H9 (cell line): Measurements from ENCODE around the gene PSMA2. TPM values are rescaled to one million over a fixed set of nuclear protein-coding genes. Genes with fewer than 3 reads are reported as not detected.

Source experiments
- DNase-seq: peaks from one replicate; pipeline ENCODE4 v3.0.0-alpha.2; 2017
- H2AFZ ChIP-seq: one replicate; pipeline ENCODE4 v1.6.1; 2013; ENCODE audit warnings: mild to moderate bottlenecking, low read length, control low read depth, moderate library complexity
- H2AK5ac ChIP-seq: 2 replicates; pipeline ENCODE4 v1.6.1; 2013; ENCODE audit warnings: low read length, control low read depth, mixed read lengths; ENCODE audit not compliant: insufficient read length
- H2BK120ac ChIP-seq: one replicate; pipeline ENCODE4 v1.6.1; 2013; ENCODE audit warnings: low read depth, mild to moderate bottlenecking, low read length, control low read depth, inconsistent platforms; ENCODE audit not compliant: poor library complexity, severe bottlenecking
- H2BK12ac ChIP-seq: 2 replicates; pipeline ENCODE4 v1.6.1; 2013; ENCODE audit warnings: low read length, control low read depth, mixed read lengths, low read depth; ENCODE audit not compliant: insufficient read length
- H2BK15ac ChIP-seq: 2 replicates; pipeline ENCODE4 v1.6.1; 2013; ENCODE audit warnings: low read depth, low read length, control low read depth
- H2BK20ac ChIP-seq: one replicate; pipeline ENCODE4 v1.6.1; 2013; ENCODE audit warnings: low read depth, mild to moderate bottlenecking, low read length, control low read depth, inconsistent platforms; ENCODE audit not compliant: poor library complexity, severe bottlenecking
- H2BK5ac ChIP-seq: 2 replicates; pipeline ENCODE4 v1.6.1; 2013; ENCODE audit warnings: low read length, control low read depth, mixed read lengths; ENCODE audit not compliant: insufficient read length
- H3K14ac ChIP-seq: 2 replicates; pipeline ENCODE4 v1.6.1; 2013; ENCODE audit warnings: low read length, control low read depth; ENCODE audit not compliant: insufficient read depth
- H3K18ac ChIP-seq: 2 replicates; pipeline ENCODE4 v1.6.1; 2013; ENCODE audit warnings: low read depth, mild to moderate bottlenecking, mixed read lengths, low read length, control low read depth; ENCODE audit not compliant: insufficient read length
- H3K23ac ChIP-seq: 2 replicates; pipeline ENCODE4 v1.6.1; 2013; ENCODE audit warnings: low read length, control low read depth, mixed read lengths, low read depth; ENCODE audit not compliant: insufficient read length
- H3K23me2 ChIP-seq: 2 replicates; pipeline ENCODE4 v1.6.1; 2013; ENCODE audit warnings: low read depth, mild to moderate bottlenecking, mixed read lengths, low read length, control low read depth; ENCODE audit not compliant: insufficient read length, poor library complexity, severe bottlenecking
- H3K27ac ChIP-seq: 2 replicates; pipeline ENCODE4 v1.5.1; 2013; ENCODE audit warnings: low read length, control low read depth, mixed read lengths, low read depth; ENCODE audit not compliant: insufficient read length
- H3K27me3 ChIP-seq: 2 replicates; pipeline ENCODE4 v1.6.1; 2013; ENCODE audit warnings: low read length, control low read depth, inconsistent platforms; ENCODE audit not compliant: insufficient read depth
- H3K4ac ChIP-seq: 2 replicates; pipeline ENCODE4 v1.6.1; 2013; ENCODE audit warnings: low read depth, mild to moderate bottlenecking, control low read depth, inconsistent platforms, low read length, moderate library complexity
- H3K4me1 ChIP-seq: 2 replicates; pipeline ENCODE4 v1.6.1; 2013; ENCODE audit warnings: low read length, control low read depth, inconsistent platforms; ENCODE audit not compliant: insufficient read depth
- H3K4me2 ChIP-seq: 2 replicates; pipeline ENCODE4 v1.6.1; 2013; ENCODE audit warnings: low read length, control low read depth, mixed read lengths; ENCODE audit not compliant: insufficient read length, insufficient read depth
- H3K56ac ChIP-seq: 2 replicates; pipeline ENCODE4 v1.6.1; 2013; ENCODE audit warnings: low read depth, mild to moderate bottlenecking, mixed read lengths, low read length, control low read depth; ENCODE audit not compliant: insufficient read length
- H3K79me1 ChIP-seq: 2 replicates; pipeline ENCODE4 v1.6.1; 2013; ENCODE audit warnings: low read depth, mild to moderate bottlenecking, moderate library complexity, low read length, control low read depth, inconsistent platforms; ENCODE audit not compliant: insufficient read depth, poor library complexity, severe bottlenecking
- H3K79me2 ChIP-seq: 2 replicates; pipeline ENCODE4 v1.6.1; 2013; ENCODE audit warnings: low read length, control low read depth, inconsistent platforms; ENCODE audit not compliant: insufficient read depth
- H3K9ac ChIP-seq: 2 replicates; pipeline ENCODE4 v1.6.1; 2013; ENCODE audit warnings: low read length, control low read depth, mixed read lengths; ENCODE audit not compliant: insufficient read length; ENCODE audit errors: extremely low read depth
- H3K9me3 ChIP-seq: one replicate; pipeline ENCODE4 v1.6.1; 2013; ENCODE audit warnings: low read depth, low read length, inconsistent platforms; ENCODE audit not compliant: control insufficient read depth
- H3T11ph ChIP-seq: one replicate; pipeline ENCODE4 v1.6.1; 2013; ENCODE audit warnings: mild to moderate bottlenecking, low read length, control low read depth, inconsistent platforms
- H4K20me1 ChIP-seq: one replicate; pipeline ENCODE4 v1.6.1; 2013; ENCODE audit not compliant: control insufficient read depth, insufficient read length, insufficient read depth
- H4K5ac ChIP-seq: 2 replicates; pipeline ENCODE4 v1.6.1; 2013; ENCODE audit warnings: low read depth, mild to moderate bottlenecking, mixed read lengths, low read length, control low read depth; ENCODE audit not compliant: insufficient read length
- H4K8ac ChIP-seq: replicated peaks from 2 replicates; pipeline ENCODE4 v1.6.1; 2013; ENCODE audit warnings: low read length, control low read depth, mixed read lengths, low read depth; ENCODE audit not compliant: insufficient read length
- H4K91ac ChIP-seq: 2 replicates; pipeline ENCODE4 v1.6.1; 2013; ENCODE audit warnings: low read depth, mild to moderate bottlenecking, moderate library complexity, mixed read lengths, low read length, control low read depth; ENCODE audit not compliant: insufficient read length
- H3K27ac Mint-ChIP-seq, 3 experiments: 2 replicates in 2 of 3; 3 replicates in 1 of 3; pipeline ENCODE4 v1.8.0; 2020 to 2021; ENCODE audit warnings: mixed read lengths in 3 of 3, mild to moderate bottlenecking in 1 of 3, moderate library complexity in 1 of 3
- H3K27me3 Mint-ChIP-seq: 2 replicates; pipeline ENCODE4 v1.8.0; 2021; ENCODE audit warnings: low read depth, mild to moderate bottlenecking, moderate library complexity, mixed read lengths
- H3K36me3 Mint-ChIP-seq, 3 experiments: 2 replicates in 2 of 3; 3 replicates in 1 of 3; pipeline ENCODE4 v1.8.0; 2020 to 2021; ENCODE audit warnings: low read depth in 3 of 3, mixed read lengths in 3 of 3; ENCODE audit not compliant: insufficient read depth in 1 of 3
- H3K4me1 Mint-ChIP-seq, 2 experiments: 2 replicates each; pipeline ENCODE4 v1.8.0; 2020; ENCODE audit warnings: mixed read lengths in 2 of 2
- H3K4me3 Mint-ChIP-seq, 2 experiments: 2 replicates in 1 of 2; 3 replicates in 1 of 2; pipeline ENCODE4 v1.8.0; 2020 to 2021; ENCODE audit warnings: mild to moderate bottlenecking in 2 of 2, mixed read lengths in 2 of 2, moderate library complexity in 1 of 2
- H3K9me3 Mint-ChIP-seq, 2 experiments: 2 replicates in 1 of 2; 3 replicates in 1 of 2; pipeline ENCODE4 v1.8.0; 2020; ENCODE audit warnings: mild to moderate bottlenecking in 2 of 2, mixed read lengths in 2 of 2, moderate library complexity in 1 of 2
- WGBS: extraction: QIAGEN DNeasy Blood & Tissue Kit; methylation state at CpG from one replicate; pipeline ENCODE4 v1.1.7; 2013; ENCODE audit warnings: missing lambda C conversion rate, low lambda C conversion rate, mixed read lengths; ENCODE audit not compliant: insufficient read length; ENCODE audit errors: extremely low coverage; 5-methylcytosine and 5-hydroxymethylcytosine counted together
- total RNA-seq: library from RNA; stranded (reverse); gene quantifications from 2 replicates; pipeline ENCODE4 v1.2.1, GENCODE V29; 2021
- TF ChIP-seq, protein P1 (sequence below): fragments of 200-600 bp; sonication (generic); conservative IDR thresholded peaks from 3 replicates; pipeline ENCODE4 v1.8.0; 2021; ENCODE audit warnings: antibody characterized with exemption, mild to moderate bottlenecking

The PSMA2 gene
- total RNA-seq, 1 experiment from 2014 or later: 227 TPM

DNA sequence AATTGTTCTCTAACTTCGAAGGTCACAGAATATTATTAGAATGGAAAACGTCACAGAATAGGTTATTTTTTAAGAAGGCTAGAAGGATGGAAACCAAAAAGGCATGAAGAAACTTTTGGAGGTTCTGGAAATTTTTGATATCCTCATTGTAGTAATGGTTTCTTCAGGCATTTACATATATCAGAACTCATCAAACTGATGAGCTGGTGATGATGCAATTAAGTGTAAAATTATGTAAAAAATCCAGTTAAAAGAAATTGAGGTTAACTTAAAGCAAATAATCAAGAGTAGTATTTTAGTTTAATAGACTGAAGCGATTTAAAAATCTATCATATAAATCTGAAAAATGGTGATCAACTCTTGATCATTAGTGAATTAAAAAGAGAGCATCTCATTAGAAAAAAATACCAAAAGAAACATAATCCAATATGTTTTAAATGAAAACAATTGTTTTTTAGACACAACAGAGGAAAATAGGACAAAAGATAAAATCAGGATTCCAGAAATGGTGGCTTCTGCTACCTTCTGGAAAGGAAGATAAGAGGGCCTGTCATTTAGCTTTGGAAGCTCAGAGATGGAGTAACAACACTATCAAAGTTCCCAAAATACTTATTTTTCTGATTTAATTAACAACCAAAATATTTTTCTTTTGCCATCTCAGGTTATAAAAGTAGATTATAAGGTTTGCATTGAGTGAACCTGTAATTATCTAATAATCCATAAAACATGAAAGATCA lies 9.8 kb downstream of the PSMA2 start:
- H3K23ac ChIP-seq: no peak overlapping the region
- no peaks in the 10 kb centered on the region for H3K79me2 ChIP-seq
- TF ChIP-seq, protein P1, sequence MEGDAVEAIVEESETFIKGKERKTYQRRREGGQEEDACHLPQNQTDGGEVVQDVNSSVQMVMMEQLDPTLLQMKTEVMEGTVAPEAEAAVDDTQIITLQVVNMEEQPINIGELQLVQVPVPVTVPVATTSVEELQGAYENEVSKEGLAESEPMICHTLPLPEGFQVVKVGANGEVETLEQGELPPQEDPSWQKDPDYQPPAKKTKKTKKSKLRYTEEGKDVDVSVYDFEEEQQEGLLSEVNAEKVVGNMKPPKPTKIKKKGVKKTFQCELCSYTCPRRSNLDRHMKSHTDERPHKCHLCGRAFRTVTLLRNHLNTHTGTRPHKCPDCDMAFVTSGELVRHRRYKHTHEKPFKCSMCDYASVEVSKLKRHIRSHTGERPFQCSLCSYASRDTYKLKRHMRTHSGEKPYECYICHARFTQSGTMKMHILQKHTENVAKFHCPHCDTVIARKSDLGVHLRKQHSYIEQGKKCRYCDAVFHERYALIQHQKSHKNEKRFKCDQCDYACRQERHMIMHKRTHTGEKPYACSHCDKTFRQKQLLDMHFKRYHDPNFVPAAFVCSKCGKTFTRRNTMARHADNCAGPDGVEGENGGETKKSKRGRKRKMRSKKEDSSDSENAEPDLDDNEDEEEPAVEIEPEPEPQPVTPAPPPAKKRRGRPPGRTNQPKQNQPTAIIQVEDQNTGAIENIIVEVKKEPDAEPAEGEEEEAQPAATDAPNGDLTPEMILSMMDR: no peak
- no peaks in the 10 kb centered on the region for H4K20me1 ChIP-seq
- Mint-ChIP-seq H3K4me3 (no peak overlapping the region), H3K27ac (no peak overlapping the region), H3K36me3 (peaks cover 41 to 93% (median 84%) of the 10 kb centered on the region in 3 experiments; a peak in 6 of 7 replicates), H3K4me1 (peaks cover 0 to 9% of the 10 kb centered on the region in 2 experiments; a peak in 2 of 4 replicates), H3K27me3 (no peaks in the 10 kb centered on the region), H3K9me3 (no peaks in the 10 kb centered on the region)
- H2BK5ac ChIP-seq: no peak overlapping the region
- H4K8ac ChIP-seq: no peak overlapping the region
- no peaks in the 10 kb centered on the region for H3K9me3 ChIP-seq
- no peak overlapping the region for H4K5ac ChIP-seq
- no peak overlapping the region for H2BK20ac ChIP-seq
- H2BK120ac ChIP-seq: no peak overlapping the region
- no peak overlapping the region for H3K4ac ChIP-seq
- H2AFZ ChIP-seq: no peak overlapping the region
- no peaks in the 10 kb centered on the region for H3K4me1 ChIP-seq
- H3K27ac ChIP-seq: no peak overlapping the region
- H3K14ac ChIP-seq: no peak overlapping the region
- no peak overlapping the region for H2BK15ac ChIP-seq
- peaks cover 3% of the 10 kb centered on the region for H3K79me1 ChIP-seq
- H4K91ac ChIP-seq: no peak overlapping the region
- H3K9ac ChIP-seq: no peak overlapping the region
- H2AK5ac ChIP-seq: no peak overlapping the region
- no CpG with 5 or more reads among the region's 3 CpGs for WGBS
- no peak for DNase-seq
- H2BK12ac ChIP-seq: no peak overlapping the region
- H3K18ac ChIP-seq: no peak overlapping the region
- no peak overlapping the region for H3T11ph ChIP-seq
- no peaks in the 10 kb centered on the region for H3K23me2 ChIP-seq
- no peak overlapping the region for H3K4me2 ChIP-seq
- H3K56ac ChIP-seq: no peak overlapping the region
- no peaks in the 10 kb centered on the region for H3K27me3 ChIP-seq
